Skin epidermis (tissue), 12 donors: ENCODE measurements around the gene PHIP.

ENCODE experiments used
- H3K27ac ChIP-seq, 21 experiments: fragments of 200-600 bp; sonication (generic) in 11 of 21; one replicate each; pipeline ENCODE4 v1.5.0; 2020; ENCODE audit warnings: mild to moderate bottlenecking in 3 of 21, inconsistent platforms in 2 of 21, moderate library complexity in 2 of 21
- H3K4me3 ChIP-seq, 7 experiments: fragments of 200-600 bp; sonication (generic) in 2 of 7; one replicate each; pipeline ENCODE4 v1.5.0; 2020; ENCODE audit warnings: inconsistent platforms in 2 of 7, mild to moderate bottlenecking in 2 of 7, moderate library complexity in 1 of 7

Gene PHIP

GRCh38 chr6:79072640-79073181 is 5.3 kb downstream of the PHIP start:
- Histone ChIP-seq H3K4me3 (no peak overlapping the region), H3K27ac (no peak overlapping the region)

GRCh38 chr6:79071547-79071946 is 6.5 kb downstream of the PHIP start:
- H3K4me3 ChIP-seq: no peak overlapping the region
- H3K27ac ChIP-seq: no peak overlapping the region

GRCh38 chr6:79070206-79070825 is 7.7 kb downstream of the PHIP start:
- Histone ChIP-seq H3K27ac (no peak overlapping the region), H3K4me3 (no peak overlapping the region)

- H3K4me3 ChIP-seq: no peak overlapping the region
- no peak overlapping the region for H3K27ac ChIP-seq
Observed at GRCh38 chr6:79066828-79067227, 11.2 kb downstream of the PHIP start.

- no peak overlapping the region for H3K4me3 ChIP-seq
Observed at GRCh38 chr6:79066330-79066729, 11.7 kb downstream of the PHIP start.

GRCh38 chr6:79065232-79065631 is 12.8 kb downstream of the PHIP start:
- H3K27ac ChIP-seq: no peak overlapping the region
- no peak overlapping the region for H3K4me3 ChIP-seq

More at GRCh38 chr6:79066330-79066729, 11.7 kb downstream of the PHIP start:
- H3K27ac ChIP-seq: no peak overlapping the region

GRCh38 chr6:79064635-79065034 is 13.4 kb downstream of the PHIP start:
- H3K4me3 ChIP-seq: no peak overlapping the region
- H3K27ac ChIP-seq: no peak overlapping the region

- no peak overlapping the region for H3K4me3 ChIP-seq
- no peak overlapping the region for H3K27ac ChIP-seq
Observed at GRCh38 chr6:79062708-79063107, 15.3 kb downstream of the PHIP start.

- Histone ChIP-seq H3K4me3 (no peak overlapping the region), H3K27ac (no peak overlapping the region)
Observed at GRCh38 chr6:79057746-79058145, 20.3 kb downstream of the PHIP start.

GRCh38 chr6:79056226-79056625 is 21.8 kb downstream of the PHIP start:
- Histone ChIP-seq H3K27ac (no peak overlapping the region), H3K4me3 (no peak overlapping the region)

- no peak overlapping the region for H3K4me3 ChIP-seq
- H3K27ac ChIP-seq: no peak overlapping the region
Observed at GRCh38 chr6:79048611-79049010, 29.4 kb downstream of the PHIP start.

GRCh38 chr6:79047072-79047471 is 31.0 kb downstream of the PHIP start:
- no peak overlapping the region for H3K27ac ChIP-seq
- no peak overlapping the region for H3K4me3 ChIP-seq

GRCh38 chr6:79045966-79046365 is 32.1 kb downstream of the PHIP start:
- Histone ChIP-seq H3K4me3 (no peak overlapping the region), H3K27ac (no peak overlapping the region)

GRCh38 chr6:79042799-79043126 is 35.3 kb downstream of the PHIP start:
- Histone ChIP-seq H3K4me3 (no peak overlapping the region), H3K27ac (no peak overlapping the region)

- no peak overlapping the region for H3K4me3 ChIP-seq
- H3K27ac ChIP-seq: no peak overlapping the region
Observed at GRCh38 chr6:79042088-79042798, 35.8 kb downstream of the PHIP start.

GRCh38 chr6:79040083-79040482 is 38.0 kb downstream of the PHIP start:
- Histone ChIP-seq H3K27ac (no peak overlapping the region), H3K4me3 (no peak overlapping the region)

GRCh38 chr6:79038061-79038460 is 40.0 kb downstream of the PHIP start:
- no peak overlapping the region for H3K27ac ChIP-seq
- H3K4me3 ChIP-seq: no peak overlapping the region

GRCh38 chr6:79034865-79035264 is 43.2 kb downstream of the PHIP start:
- H3K4me3 ChIP-seq: no peak overlapping the region
- H3K27ac ChIP-seq: no peak overlapping the region

GRCh38 chr6:79033279-79033678 is 44.8 kb downstream of the PHIP start:
- Histone ChIP-seq H3K4me3 (no peak overlapping the region), H3K27ac (no peak overlapping the region)

GRCh38 chr6:79031821-79032590 is 46.0 kb downstream of the PHIP start:
- Histone ChIP-seq H3K27ac (no peak overlapping the region), H3K4me3 (no peak overlapping the region)

GRCh38 chr6:79030511-79030910 is 47.5 kb downstream of the PHIP start:
- H3K4me3 ChIP-seq: no peak overlapping the region
- no peak overlapping the region for H3K27ac ChIP-seq
